H1 (cell line): ENCODE data around the gene C5. TPM values are rescaled to one million over a fixed set of nuclear protein-coding genes. Genes with fewer than 3 reads are reported as not detected.

Experiments
- CTCF ChIA-PET: fragments of 300-600 bp; sonication (Branson Sonifier 250); formaldehyde crosslinking; loops from one replicate; lab custom pipeline; 2021; ENCODE audit not compliant: partially characterized antibody; lab: Charles Lee
- POLR2A ChIA-PET: fragments of 300-600 bp; sonication (Branson Sonifier 250); formaldehyde crosslinking; loops from one replicate; lab custom pipeline; 2021; ENCODE audit warnings: inconsistent platforms; ENCODE audit not compliant: partially characterized antibody; lab: Charles Lee
- DNase-seq, 2 experiments: peaks; one replicate each; pipeline versions ENCODE4 v3.0.0 to v3.0.0-alpha.2; 2010 to 2022; ENCODE audit warnings: low spot score in 2 of 2, low read depth in 1 of 2, mixed read lengths in 1 of 2
- FAIRE-seq: peaks from 2 replicates; lab custom pipeline; 2011; peaks lifted over from hg19 to GRCh38; lab: Jason Lieb, UNC
- H2AFZ ChIP-seq: 2 replicates; pipeline ENCODE4 v1.8.1; 2012; ENCODE audit warnings: low read length, inconsistent platforms
- H2AK5ac ChIP-seq: 2 replicates; pipeline ENCODE4 v1.6.1; 2013; ENCODE audit warnings: low read depth, low read length
- H2BK120ac ChIP-seq: replicated peaks from 2 replicates; pipeline ENCODE3; 2013; ENCODE audit warnings: low read depth, low read length, inconsistent platforms
- H2BK12ac ChIP-seq: 2 replicates; pipeline ENCODE4 v1.6.1; 2013; ENCODE audit warnings: low read depth, low read length
- H2BK15ac ChIP-seq: 2 replicates; pipeline ENCODE4 v1.6.1; 2013; ENCODE audit warnings: low read length
- H2BK20ac ChIP-seq: 2 replicates; pipeline ENCODE4 v1.6.1; 2013; ENCODE audit warnings: low read length
- H2BK5ac ChIP-seq: 2 replicates; pipeline ENCODE4 v1.6.1; 2013; ENCODE audit warnings: low read depth, low read length
- H3K14ac ChIP-seq: 2 replicates; pipeline ENCODE4 v1.6.1; 2013; ENCODE audit warnings: inconsistent platforms; ENCODE audit not compliant: insufficient read length
- H3K18ac ChIP-seq: 2 replicates; pipeline ENCODE4 v1.6.1; 2013; ENCODE audit warnings: low read length; ENCODE audit errors: extremely low read depth
- H3K23ac ChIP-seq: 2 replicates; pipeline ENCODE4 v1.6.1; 2013; ENCODE audit warnings: inconsistent platforms; ENCODE audit not compliant: insufficient read length
- H3K23me2 ChIP-seq: 2 replicates; pipeline ENCODE4 v1.6.1; 2013; ENCODE audit warnings: low read depth, low read length
- H3K27ac ChIP-seq: 2 replicates; pipeline ENCODE4 v1.6.1; 2011; ENCODE audit warnings: low read depth, low read length, inconsistent platforms
- H3K27me3 ChIP-seq, 4 experiments: replicated peaks in 1 of 4; 1 replicate in 1 of 4; 2 replicates in 3 of 4; pipeline versions ENCODE4 v1.6.1 to v1.8.1; 2011 to 2013; ENCODE audit warnings: low read length in 3 of 4, mild to moderate bottlenecking in 3 of 4, inconsistent platforms in 2 of 4, mixed read lengths in 2 of 4, moderate library complexity in 1 of 4; ENCODE audit not compliant: control insufficient read depth in 3 of 4, insufficient read depth in 3 of 4; ENCODE audit errors: extremely low read depth in 1 of 4
- H3K36me3 ChIP-seq, 4 experiments: 2 replicates each; pipeline versions ENCODE4 v1.6.1 to v1.8.1; 2011 to 2013; ENCODE audit warnings: mild to moderate bottlenecking in 4 of 4, low read length in 3 of 4, moderate library complexity in 2 of 4, control low read depth in 1 of 4, inconsistent platforms in 1 of 4; ENCODE audit not compliant: insufficient read depth in 4 of 4, control insufficient read depth in 2 of 4
- H3K4ac ChIP-seq: replicated peaks from 2 replicates; pipeline ENCODE3; 2013; ENCODE audit warnings: low read length, low read depth, mixed read lengths, inconsistent platforms; ENCODE audit not compliant: insufficient read length
- H3K4me1 ChIP-seq, 4 experiments: replicated peaks in 1 of 4; 1 replicate in 1 of 4; 2 replicates in 3 of 4; pipeline versions ENCODE4 v1.6.1 to v1.8.1; 2011 to 2013; ENCODE audit warnings: low read length in 3 of 4, inconsistent platforms in 2 of 4, mixed read lengths in 1 of 4; ENCODE audit not compliant: insufficient read depth in 4 of 4, control insufficient read depth in 3 of 4
- H3K4me2 ChIP-seq, 2 experiments: 2 replicates each; pipeline versions ENCODE4 v1.6.1 to v1.8.1; 2011 to 2013; ENCODE audit warnings: low read depth in 2 of 2, low read length in 2 of 2, control low read depth in 1 of 2, inconsistent platforms in 1 of 2, mild to moderate bottlenecking in 1 of 2; ENCODE audit not compliant: insufficient read depth in 1 of 2
- H3K4me3 ChIP-seq, 4 experiments: fragments of 200-600, 300-600 bp in 1 of 4; sonication (generic), shearing (Covaris generic), sonication (Bioruptor Twin) in 1 of 4; 2 replicates each; pipeline versions ENCODE4 v1.5.1 to v1.8.1; 2011 to 2016; ENCODE audit warnings: low read length in 4 of 4, low read depth in 3 of 4, control low read depth in 2 of 4, inconsistent platforms in 2 of 4, mild to moderate bottlenecking in 2 of 4, mixed read lengths in 1 of 4, moderate library complexity in 1 of 4; ENCODE audit not compliant: insufficient read depth in 2 of 4; ENCODE audit errors: extremely low read depth in 1 of 4
- H3K56ac ChIP-seq: replicated peaks from 2 replicates; pipeline ENCODE3; 2013; ENCODE audit warnings: low read depth, mild to moderate bottlenecking, mixed read lengths, low read length, inconsistent platforms; ENCODE audit not compliant: insufficient read length
- H3K79me1 ChIP-seq: 2 replicates; pipeline ENCODE4 v1.6.1; 2013; ENCODE audit warnings: low read depth, low read length, control low read depth
- H3K79me2 ChIP-seq, 2 experiments: 2 replicates each; pipeline versions ENCODE4 v1.6.1 to v1.8.1; 2012 to 2013; ENCODE audit warnings: low read length in 2 of 2, mild to moderate bottlenecking in 2 of 2, inconsistent platforms in 1 of 2; ENCODE audit not compliant: insufficient read depth in 2 of 2, control insufficient read depth in 1 of 2
- H3K9ac ChIP-seq, 4 experiments: replicated peaks in 1 of 4; 1 replicate in 1 of 4; 2 replicates in 3 of 4; pipeline versions ENCODE4 v1.6.1 to v1.8.1; 2011 to 2013; ENCODE audit warnings: low read depth in 3 of 4, low read length in 3 of 4, control low read depth in 2 of 4, mild to moderate bottlenecking in 2 of 4, moderate library complexity in 2 of 4, inconsistent platforms in 1 of 4; ENCODE audit errors: extremely low read depth in 1 of 4
- H3K9me3 ChIP-seq, 2 experiments: 2 replicates each; pipeline versions ENCODE4 v1.6.1 to v1.8.1; 2012 to 2013; ENCODE audit warnings: mild to moderate bottlenecking in 2 of 2, moderate library complexity in 2 of 2, control low read depth in 1 of 2, inconsistent platforms in 1 of 2, low read depth in 1 of 2, low read length in 1 of 2, mixed read lengths in 1 of 2; ENCODE audit not compliant: insufficient read depth in 2 of 2
- H4K20me1 ChIP-seq, 2 experiments: replicated peaks in 1 of 2; 2 replicates each; pipeline versions ENCODE3 to v1.8.1; 2011 to 2013; ENCODE audit warnings: inconsistent platforms in 2 of 2, low read length in 2 of 2, mild to moderate bottlenecking in 1 of 2; ENCODE audit not compliant: insufficient read depth in 2 of 2, control insufficient read depth in 1 of 2
- H4K5ac ChIP-seq: 2 replicates; pipeline ENCODE4 v1.6.1; 2013; ENCODE audit warnings: low read length, low read depth, mixed read lengths, inconsistent platforms; ENCODE audit not compliant: insufficient read length
- H4K8ac ChIP-seq: 2 replicates; pipeline ENCODE4 v1.8.0; 2013; ENCODE audit warnings: mild to moderate bottlenecking, moderate library complexity, low read length, inconsistent platforms; ENCODE audit not compliant: insufficient read depth; ENCODE audit errors: extremely low read depth
- H4K91ac ChIP-seq: replicated peaks from 2 replicates; pipeline ENCODE3; 2013; ENCODE audit warnings: low read length, mixed read lengths, inconsistent platforms; ENCODE audit not compliant: insufficient read length
- BACH1 ChIP-seq: IDR thresholded peaks from 2 replicates; pipeline ENCODE4 v1.6.1; 2012; ENCODE audit warnings: low read length, improper control_type of control experiment
- BCL11A ChIP-seq, 2 experiments: IDR thresholded peaks; one replicate each; pipeline ENCODE4 v1.6.1; 2011; ENCODE audit warnings: low read depth in 2 of 2, low read length in 2 of 2, mild to moderate bottlenecking in 2 of 2
- CBX8 ChIP-seq: fragments of 300-800, 300-1000 bp; sonication (generic); IDR thresholded peaks from 2 replicates; pipeline ENCODE4 v1.7.1; 2016; ENCODE audit warnings: low read depth, low read length, borderline replicate concordance
- GABPA ChIP-seq: IDR thresholded peaks from 2 replicates; pipeline ENCODE4 v1.6.1; 2011; ENCODE audit warnings: mild to moderate bottlenecking, low read length, moderate library complexity, borderline replicate concordance; ENCODE audit not compliant: insufficient read depth
- GTF2F1 ChIP-seq: IDR thresholded peaks from 2 replicates; pipeline ENCODE4 v1.6.1; 2012; ENCODE audit warnings: low read depth, low read length, improper control_type of control experiment, borderline replicate concordance
- KDM1A ChIP-seq: fragments of 200-600, 300-600 bp; sonication (generic); IDR thresholded peaks from 2 replicates; pipeline ENCODE4 v1.7.1; 2016; ENCODE audit warnings: mild to moderate bottlenecking, low read length, borderline replicate concordance
- RBBP5 ChIP-seq: IDR thresholded peaks from 2 replicates; pipeline ENCODE4 v1.7.1; 2012; ENCODE audit warnings: low read depth, mild to moderate bottlenecking, inconsistent platforms, low read length, moderate library complexity, borderline replicate concordance
- SIX5 ChIP-seq: IDR thresholded peaks from 2 replicates; pipeline ENCODE4 v1.6.1; 2011; ENCODE audit warnings: mild to moderate bottlenecking, low read depth, low read length
- TAF1 ChIP-seq: IDR thresholded peaks from 2 replicates; pipeline ENCODE4 v1.6.1; 2011; ENCODE audit warnings: mild to moderate bottlenecking, low read depth, low read length
- TAF7 ChIP-seq: optimal IDR thresholded peaks from 2 replicates; pipeline ENCODE3; 2011; ENCODE audit warnings: low read depth, mild to moderate bottlenecking, inconsistent platforms, low read length, moderate library complexity, borderline replicate concordance
- TEAD4 ChIP-seq: IDR thresholded peaks from 2 replicates; pipeline ENCODE4 v1.6.1; 2012; ENCODE audit warnings: low read depth, low read length, inconsistent platforms, mixed read lengths
- USF2 ChIP-seq: IDR thresholded peaks from 2 replicates; pipeline ENCODE4 v1.6.1; 2011; ENCODE audit warnings: low read length, improper control_type of control experiment
- YY1 ChIP-seq: IDR thresholded peaks from 2 replicates; pipeline ENCODE4 v1.6.1; 2011; ENCODE audit warnings: low read depth, mild to moderate bottlenecking, low read length
- whole genome bisulfite sequencing, 2 experiments: shearing (Covaris generic) in 1 of 2; methylation state at CpG; one replicate each; pipeline versions ENCODE4 v1.1.6 to v1.1.7; 2013 to 2015; ENCODE audit warnings: low lambda C conversion rate in 2 of 2, mixed read lengths in 2 of 2, inconsistent platforms in 1 of 2, low coverage in 1 of 2, missing lambda C conversion rate in 1 of 2; ENCODE audit not compliant: insufficient replicate concordance in 2 of 2, insufficient coverage in 1 of 2, insufficient read length in 1 of 2; ENCODE audit errors: extremely low coverage in 1 of 2, missing lambda C conversion rate in 1 of 2; 5-methylcytosine and 5-hydroxymethylcytosine counted together
- polyA plus RNA-seq, 7 experiments: library from polyadenylated mRNA; depleted of rRNA in 3 of 7; stranded (reverse) in 5 of 7; unstranded in 2 of 7; fragments of >200 nt in 5 of 7; fragments of 200-250 nt in 2 of 7; gene quantifications; 1 replicate in 5 of 7; 2 replicates in 1 of 7; 4 replicates in 1 of 7; pipeline versions ENCODE4 v1.2.1 to v1.2.3, GENCODE V29; 2011 to 2013; ENCODE audit warnings: missing spikeins in 2 of 7, mixed read lengths in 2 of 7
- total RNA-seq: library from RNA; stranded (reverse); fragmentation: NEBNext Ultra II Directional; extraction: Animal tissue kit (Norgen Biotek cat#: 25700); gene quantifications from 2 replicates; pipeline ENCODE4 v1.2.1, GENCODE V29; 2021

Gene C5
- total and polyA plus RNA-seq, 2 of the 8 experiments (the other 6 are each of a cell fraction or from before 2014, with no cell fraction given): 0.24 to 0.35 TPM

GRCh38 chr9:121069396-121069795 lies 19.3 kb upstream of the C5 start:
- no peak overlapping the region for H2BK5ac ChIP-seq
- CTCF ChIA-PET: interaction anchor here (0.6 to 4.0 kb wide), 3 partner anchors 9 to 1692 kb away, joined by 3 to 24 read pairs (median 4); no protein-coding TSS in a partner anchor
- FAIRE-seq: no peak
- TF ChIP-seq RBBP5 (no peak), BCL11A (IDR thresholded peaks at IDR 0.05; ENCODE audit: low read depth in 2 of 2, low read length in 2 of 2) (no peak), CBX8 (no peak), TAF1 (no peak), USF2 (no peak), TEAD4 (no peak), SIX5 (no peak), BACH1 (no peak), TAF7 (no peak), KDM1A (no peak), YY1 (no peak), GABPA (no peak), GTF2F1 (no peak)

More at GRCh38 chr9:121069396-121069795, 19.3 kb upstream of the C5 start:
- WGBS, 2 experiments: 100% methylated on average over 1 of the region's 1 CpG; no CpG with 5 or more reads in 1 of the 2 experiments
- Histone ChIP-seq H3K18ac (no peak overlapping the region), H3K79me2 (no peaks in the 10 kb centered on the region), H3K14ac (no peak overlapping the region), H2BK20ac (no peak overlapping the region), H3K27ac (no peak overlapping the region), H3K36me3 (no peaks in the 10 kb centered on the region), H4K20me1 (no peaks in the 10 kb centered on the region), H3K27me3 (peaks cover 6 to 40% (median 28%) of the 10 kb centered on the region in 4 experiments), H4K5ac (no peak overlapping the region), H3K4me3 (no peak overlapping the region), H2AK5ac (no peak overlapping the region), H3K9me3 (no peaks in the 10 kb centered on the region), H2BK120ac (no peak overlapping the region), H3K4ac (no peak overlapping the region), H3K4me1 (peaks cover 0 to 3% (median 0%) of the 10 kb centered on the region in 4 experiments; a peak in 2 of 7 replicates), H2AFZ (no peak overlapping the region), H3K56ac (no peak overlapping the region), H3K23ac (no peak overlapping the region), H4K8ac (no peak overlapping the region), H3K9ac (no peak overlapping the region), H3K4me2 (no peak overlapping the region), H2BK15ac (no peak overlapping the region), H4K91ac (no peak overlapping the region), H3K79me1 (no peaks in the 10 kb centered on the region), H3K23me2 (peaks cover 5% of the 10 kb centered on the region), H2BK12ac (no peak overlapping the region)
- POLR2A ChIA-PET: interaction anchor here (0.6 kb wide), 1 partner anchor 89 kb away, joined by 3 read pairs; no protein-coding TSS in a partner anchor
- no peak for DNase-seq
